ENCODE data around the gene CLSTN2. TPM values are rescaled to one million over a fixed set of nuclear protein-coding genes. Genes with fewer than 3 reads are reported as not detected.
A peak's percentile ranks its signal among the peaks of the same experiment; 100 is the strongest.

Gene CLSTN2
- total and polyA plus RNA-seq, 2 of the 8 experiments (the other 6 are each of a cell fraction or from before 2014, with no cell fraction given), result 0.39 to 0.52 TPM

DNA sequence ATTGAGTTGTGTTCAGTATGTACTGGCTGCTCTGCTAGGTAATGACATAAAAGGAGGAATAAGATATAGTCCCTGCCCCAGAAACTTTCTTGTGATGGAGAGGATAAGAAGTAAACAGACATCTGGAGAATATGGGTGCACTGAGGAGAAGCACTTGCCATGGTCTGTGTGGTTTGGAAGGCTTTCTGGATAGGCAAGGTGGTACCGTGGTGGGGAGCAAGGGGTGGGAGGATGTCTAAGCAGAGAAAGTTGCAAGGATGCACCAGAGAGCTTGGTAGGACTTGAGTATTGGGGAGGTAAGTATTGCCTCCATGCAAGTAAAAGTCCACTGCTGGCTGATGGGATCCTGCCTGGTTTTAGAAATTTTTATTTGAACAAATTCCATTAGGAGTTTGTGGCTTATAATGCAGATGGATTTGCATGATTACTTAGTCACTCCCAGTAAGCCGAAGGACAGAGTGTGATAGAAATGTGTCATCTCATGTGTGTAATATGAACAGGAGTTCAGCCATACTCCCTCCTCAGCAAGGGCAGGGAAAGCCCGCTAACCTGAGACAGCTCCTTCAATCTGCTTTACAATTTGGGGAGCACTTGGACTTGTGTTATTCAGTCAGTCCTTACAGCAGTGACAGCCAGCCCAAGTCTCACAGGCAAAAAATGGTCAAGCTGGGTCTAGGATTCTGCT is 53.6 kb downstream of the CLSTN2 start:
- H3K14ac ChIP-seq (ENCODE audit: insufficient read length), result no peak overlapping the region
- H3K56ac ChIP-seq (replicated peaks; ENCODE audit: insufficient read length, low read depth, low read length), result no peak overlapping the region
- no peak for FAIRE-seq
- no peak overlapping the region for H4K8ac ChIP-seq (ENCODE audit: extremely low read depth, insufficient read depth, low read length)
- DNase-seq (ENCODE audit: low read depth in 1 of 2, low spot score in 2 of 2), result peak in 1 of 2 experiments; percentile 13
- H4K20me1 ChIP-seq (replicated peaks in 1 of 2; ENCODE audit: control insufficient read depth in 1 of 2, insufficient read depth in 2 of 2, low read length in 2 of 2), result no peaks in the 10 kb centered on the region
- H3K27me3 ChIP-seq (replicated peaks in 1 of 4; ENCODE audit: control insufficient read depth in 3 of 4, extremely low read depth in 1 of 4, insufficient read depth in 3 of 4, low read length in 3 of 4), result no peaks in the 10 kb centered on the region
- no peak overlapping the region for H4K91ac ChIP-seq (replicated peaks; ENCODE audit: insufficient read length, low read length)
- H3K4ac ChIP-seq (replicated peaks; ENCODE audit: insufficient read length, low read depth, low read length), result no peak overlapping the region
- no peak overlapping the region for H3K9ac ChIP-seq (replicated peaks in 1 of 4; ENCODE audit: extremely low read depth in 1 of 4, low read depth in 3 of 4, low read length in 3 of 4)
- no peak overlapping the region for H3K4me3 ChIP-seq (ENCODE audit: extremely low read depth in 1 of 4, insufficient read depth in 2 of 4, low read depth in 3 of 4, low read length in 4 of 4)
- H2AK5ac ChIP-seq (ENCODE audit: low read depth, low read length), result no peak overlapping the region
- H3K27ac ChIP-seq (ENCODE audit: low read depth, low read length), result no peak overlapping the region
- no peak overlapping the region for H3K4me2 ChIP-seq (ENCODE audit: insufficient read depth in 1 of 2, low read depth in 2 of 2, low read length in 2 of 2)
- TF ChIP-seq SRF (IDR thresholded peaks at IDR 0.05; ENCODE audit: low read depth, low read length), result no peak
- TF ChIP-seq GABPA (IDR thresholded peaks at IDR 0.05; ENCODE audit: borderline replicate concordance, insufficient read depth, low read length), result no peak
- no peak for TF ChIP-seq POU5F1 (IDR thresholded peaks at IDR 0.05; ENCODE audit: low read depth, low read length)
- TF ChIP-seq SIN3A (conservative IDR thresholded peaks at IDR 0.05 in 1 of 2, IDR thresholded peaks at IDR 0.05 in 1 of 2; ENCODE audit: low read depth in 1 of 2, low read length in 2 of 2), result no peak
- no peak for TF ChIP-seq GTF2F1 (IDR thresholded peaks at IDR 0.05; ENCODE audit: borderline replicate concordance, low read depth, low read length)
- no peak for TF ChIP-seq CHD1 (IDR thresholded peaks at IDR 0.05; ENCODE audit: low read depth, low read length)
- TF ChIP-seq RAD21 (IDR thresholded peaks at IDR 0.05 in 1 of 2, conservative IDR thresholded peaks at IDR 0.05 in 1 of 2; ENCODE audit: low read depth in 2 of 2, low read length in 2 of 2), result no peak
- no peak for TF ChIP-seq ASH2L (IDR thresholded peaks at IDR 0.05; ENCODE audit: low read length)
- no peak for TF ChIP-seq RFX5 (IDR thresholded peaks at IDR 0.05; ENCODE audit: borderline replicate concordance, low read depth, low read length)
- no peak overlapping the region for H2BK15ac ChIP-seq (ENCODE audit: low read length)
- H3K23ac ChIP-seq (ENCODE audit: insufficient read length), result no peak overlapping the region
- WGBS, 2 experiments (ENCODE audit: extremely low coverage in 1 of 2, insufficient coverage in 1 of 2, insufficient read length in 1 of 2, insufficient replicate concordance in 2 of 2, low coverage in 1 of 2, low lambda C conversion rate in 2 of 2, missing lambda C conversion rate in 1 of 2), result 94% methylated on average over 3 of the region's 3 CpGs; no CpG with 5 or more reads in 1 of the 2 experiments
- no peak overlapping the region for H3K18ac ChIP-seq (ENCODE audit: extremely low read depth, low read length)
- no peaks in the 10 kb centered on the region for H3K79me2 ChIP-seq (ENCODE audit: control insufficient read depth in 1 of 2, insufficient read depth in 2 of 2, low read length in 2 of 2)
- no peaks in the 10 kb centered on the region for H3K4me1 ChIP-seq (replicated peaks in 1 of 4; ENCODE audit: control insufficient read depth in 3 of 4, insufficient read depth in 4 of 4, low read length in 3 of 4)
- no peaks in the 10 kb centered on the region for H3K79me1 ChIP-seq (ENCODE audit: low read depth, low read length)
- no peak overlapping the region for H2BK120ac ChIP-seq (replicated peaks; ENCODE audit: low read depth, low read length)
- no peak overlapping the region for H2AFZ ChIP-seq (ENCODE audit: low read length)
- H4K5ac ChIP-seq (ENCODE audit: insufficient read length, low read depth, low read length), result no peak overlapping the region
- ChIA-PET POLR2A (ENCODE audit: partially characterized antibody) (no interaction called here), CTCF (ENCODE audit: partially characterized antibody) (interaction anchor here (0.9 to 1.1 kb wide), 2 partner anchors 41 to 66 kb away, joined by 3 read pairs; no protein-coding TSS in a partner anchor)
- H3K23me2 ChIP-seq (ENCODE audit: low read depth, low read length), result no peaks in the 10 kb centered on the region
- no peak overlapping the region for H2BK5ac ChIP-seq (ENCODE audit: low read depth, low read length)
- H2BK20ac ChIP-seq (ENCODE audit: low read length), result no peak overlapping the region
- H3K36me3 ChIP-seq (ENCODE audit: control insufficient read depth in 2 of 4, insufficient read depth in 4 of 4, low read length in 3 of 4), result no peaks in the 10 kb centered on the region
- no peak overlapping the region for H2BK12ac ChIP-seq (ENCODE audit: low read depth, low read length)
- no peaks in the 10 kb centered on the region for H3K9me3 ChIP-seq (ENCODE audit: insufficient read depth in 2 of 2, low read depth in 1 of 2, low read length in 1 of 2)

All from H1 (cell line).